VCaP (cell line): Measurements from ENCODE around the gene FAM184B.
"Not testable (repeated sequence)": the region's sequence is repeated elsewhere in the genome, so short reads cannot be mapped to it uniquely, and the experiment has no call there.

Experiments used
- H3K27ac ChIP-seq: fragments of 450-650 bp; 2 replicates; pipeline ENCODE4 v1.5.1; 2017
- TF ChIP-seq, protein P1 (sequence below): fragments of 450-650 bp; conservative IDR thresholded peaks from 2 replicates; pipeline ENCODE4 v1.5.1; 2017; ENCODE audit warnings: mild to moderate bottlenecking, moderate library complexity

FAM184B gene

DNA sequence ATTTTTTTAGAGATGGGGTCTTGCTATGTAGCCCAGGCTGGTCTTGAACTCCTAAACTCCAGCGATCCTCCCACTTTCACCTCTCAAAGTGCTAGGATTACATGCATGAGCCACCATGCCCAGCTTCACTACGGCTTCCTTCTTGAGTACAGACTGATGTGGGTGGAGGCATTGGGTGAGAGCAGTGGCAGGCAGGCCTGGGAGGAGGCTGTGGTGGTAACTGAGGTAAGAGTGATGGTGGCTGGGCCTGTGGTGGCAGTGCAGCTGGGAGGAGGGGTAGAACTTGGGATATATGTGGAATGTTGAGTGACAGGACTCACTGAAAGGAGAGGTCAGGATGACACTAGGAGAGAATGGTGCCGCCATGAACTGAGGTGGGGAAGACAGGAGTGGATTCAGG lies 86.1 kb downstream of the FAM184B start:
- TF ChIP-seq, protein P1, sequence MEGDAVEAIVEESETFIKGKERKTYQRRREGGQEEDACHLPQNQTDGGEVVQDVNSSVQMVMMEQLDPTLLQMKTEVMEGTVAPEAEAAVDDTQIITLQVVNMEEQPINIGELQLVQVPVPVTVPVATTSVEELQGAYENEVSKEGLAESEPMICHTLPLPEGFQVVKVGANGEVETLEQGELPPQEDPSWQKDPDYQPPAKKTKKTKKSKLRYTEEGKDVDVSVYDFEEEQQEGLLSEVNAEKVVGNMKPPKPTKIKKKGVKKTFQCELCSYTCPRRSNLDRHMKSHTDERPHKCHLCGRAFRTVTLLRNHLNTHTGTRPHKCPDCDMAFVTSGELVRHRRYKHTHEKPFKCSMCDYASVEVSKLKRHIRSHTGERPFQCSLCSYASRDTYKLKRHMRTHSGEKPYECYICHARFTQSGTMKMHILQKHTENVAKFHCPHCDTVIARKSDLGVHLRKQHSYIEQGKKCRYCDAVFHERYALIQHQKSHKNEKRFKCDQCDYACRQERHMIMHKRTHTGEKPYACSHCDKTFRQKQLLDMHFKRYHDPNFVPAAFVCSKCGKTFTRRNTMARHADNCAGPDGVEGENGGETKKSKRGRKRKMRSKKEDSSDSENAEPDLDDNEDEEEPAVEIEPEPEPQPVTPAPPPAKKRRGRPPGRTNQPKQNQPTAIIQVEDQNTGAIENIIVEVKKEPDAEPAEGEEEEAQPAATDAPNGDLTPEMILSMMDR = no peak
- no peak overlapping the region for H3K27ac ChIP-seq

DNA sequence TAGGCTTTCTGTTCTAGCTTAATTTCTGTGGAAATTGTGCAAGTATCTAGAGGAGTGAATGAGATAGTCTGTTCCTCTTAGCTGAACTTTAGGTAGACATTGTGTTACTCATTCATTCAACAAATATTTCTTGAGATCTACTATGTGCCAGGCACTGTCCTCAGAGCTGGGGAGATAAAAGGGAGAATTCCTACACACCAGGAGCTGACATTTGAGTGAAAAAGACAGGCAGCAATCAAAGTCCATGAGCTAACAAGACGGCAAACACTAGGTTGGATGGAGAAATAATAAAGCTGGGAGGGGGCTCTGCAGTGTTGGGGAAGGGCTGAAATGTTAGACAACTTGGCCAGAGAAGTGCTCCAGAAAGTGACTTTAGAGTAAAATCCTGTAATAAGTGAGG lies 86.9 kb downstream of the FAM184B start:
- TF ChIP-seq, protein P1 = no peak
- H3K27ac ChIP-seq = no peak overlapping the region

DNA sequence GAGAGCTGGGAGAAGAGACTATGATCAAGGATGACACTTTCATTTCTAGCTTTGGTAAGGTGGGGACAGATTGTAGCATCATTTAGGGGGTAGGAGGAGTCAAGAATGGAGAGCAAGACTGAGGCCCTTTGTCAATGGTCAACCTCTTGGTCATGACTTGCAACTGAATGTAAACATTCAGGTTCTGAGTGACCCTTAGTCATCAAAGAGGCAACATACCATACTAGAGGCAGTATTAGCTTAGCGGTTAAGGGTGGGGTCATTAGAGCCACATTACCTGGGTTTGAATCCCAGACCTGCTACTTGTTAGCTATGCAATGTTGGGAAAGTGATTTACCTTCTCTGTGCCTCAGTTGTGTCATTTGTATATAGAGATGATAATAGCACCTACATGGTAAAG lies 90.5 kb downstream of the FAM184B start:
- H3K27ac ChIP-seq = no peak overlapping the region
- TF ChIP-seq, protein P1 = no peak

DNA sequence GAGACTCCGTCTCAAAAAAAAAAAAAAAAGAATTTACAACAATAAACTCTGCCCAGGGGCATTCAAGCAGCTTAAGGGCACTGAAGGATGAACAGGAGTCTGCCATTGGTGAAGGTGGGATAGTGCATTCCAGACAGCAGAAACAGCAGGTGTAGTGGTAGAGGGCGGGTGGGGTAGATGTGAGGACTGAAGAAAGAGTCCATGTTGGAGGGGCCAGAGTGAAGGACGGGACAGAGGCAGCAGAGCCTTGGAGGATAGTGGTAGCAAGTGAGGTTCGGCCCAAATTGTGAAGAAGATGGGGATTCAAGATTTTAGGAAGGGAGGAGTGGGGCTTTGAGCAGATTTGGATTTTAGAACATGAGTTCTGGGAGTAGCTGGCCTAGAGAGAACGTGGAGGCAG lies 91.3 kb downstream of the FAM184B start:
- TF ChIP-seq, protein P1 = no peak
- H3K27ac ChIP-seq = no peak overlapping the region

DNA sequence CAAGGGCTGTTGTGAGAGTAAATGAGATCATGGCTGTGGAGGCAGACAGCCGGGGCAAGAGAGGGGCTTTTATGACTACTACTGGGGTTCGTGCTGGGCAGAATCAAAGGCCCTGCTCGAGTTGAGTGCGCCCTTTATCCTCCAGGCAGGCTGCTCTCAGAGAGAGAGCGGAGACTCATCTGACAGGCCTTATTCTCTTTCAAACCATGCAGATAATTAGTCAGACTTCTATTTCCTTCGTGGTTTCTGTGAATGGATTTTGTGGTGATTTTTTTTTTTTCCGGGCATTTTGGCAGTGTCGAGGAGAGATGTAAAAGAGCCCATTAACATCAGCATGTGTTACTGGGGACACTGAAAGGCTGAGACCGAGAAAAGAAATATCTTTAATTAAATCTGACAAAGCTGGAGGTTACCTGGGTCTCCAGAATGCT lies 93.4 kb downstream of the FAM184B start:
- TF ChIP-seq, protein P1 = no peak
- H3K27ac ChIP-seq = no peak overlapping the region

DNA sequence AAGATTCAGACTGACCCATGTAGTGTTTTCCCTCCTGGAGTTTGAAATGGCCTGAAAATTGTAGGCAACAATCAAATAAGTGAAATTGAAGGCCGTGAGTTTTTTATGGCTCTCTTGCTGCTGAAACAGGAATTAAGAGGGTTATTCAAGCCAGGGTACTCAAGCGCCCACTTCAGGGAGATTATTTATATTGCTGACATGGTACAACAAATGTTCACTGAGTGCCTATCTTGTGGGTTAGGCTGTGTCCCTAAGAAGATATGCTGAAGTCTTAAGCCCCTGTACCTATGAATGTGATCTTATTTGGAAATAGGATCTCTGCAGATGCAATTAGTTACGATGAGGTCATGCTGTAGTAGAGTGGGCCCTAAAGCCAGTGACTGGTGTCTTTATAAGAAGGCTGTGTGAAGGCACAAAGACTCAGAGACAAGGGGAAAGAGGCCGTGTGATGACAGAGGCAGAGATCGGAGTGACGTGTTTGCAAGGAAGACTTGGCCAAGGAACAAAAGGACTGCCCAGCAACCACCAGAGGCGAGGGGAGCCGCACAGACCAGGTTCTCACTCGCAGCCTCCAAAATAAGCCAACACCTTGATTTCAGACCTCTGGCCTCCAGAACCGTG lies 94.1 kb downstream of the FAM184B start:
- TF ChIP-seq, protein P1 = no peak
- no peak overlapping the region for H3K27ac ChIP-seq

DNA sequence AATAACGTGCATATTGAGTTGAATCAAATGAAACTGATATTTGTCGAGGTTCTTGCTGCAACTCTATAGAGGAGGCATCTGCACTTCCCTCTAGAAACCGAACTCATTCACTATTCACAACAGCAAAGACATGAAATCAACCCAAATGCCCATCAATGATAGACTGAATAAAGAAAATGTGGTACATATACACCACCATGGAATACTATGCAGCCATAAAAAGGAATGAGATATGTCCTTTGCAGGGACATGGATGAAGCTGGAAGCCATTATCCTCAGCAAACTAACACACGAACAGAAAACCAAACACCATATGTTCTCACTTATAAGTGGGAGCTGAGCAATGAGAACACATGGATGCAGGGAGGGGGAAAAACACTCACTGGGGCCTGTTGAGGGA lies 96.8 kb downstream of the FAM184B start:
- H3K27ac ChIP-seq = not testable (repeated sequence)

DNA sequence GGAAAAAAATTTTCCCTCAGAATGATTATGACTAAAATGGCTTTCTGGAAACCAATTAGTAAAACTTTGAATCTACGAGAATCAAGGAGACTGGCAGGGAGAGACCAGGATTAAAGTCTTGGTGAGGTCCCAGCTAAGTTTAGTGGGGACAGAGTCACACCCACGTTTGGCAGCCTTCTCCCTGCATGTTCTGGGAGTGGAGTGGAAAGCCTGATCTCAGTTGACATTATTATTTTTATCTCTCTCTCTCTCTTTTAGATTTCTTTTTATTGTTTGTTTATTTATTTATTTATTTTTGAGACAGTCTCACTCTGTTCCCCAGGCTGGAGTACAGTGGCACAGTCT lies 99.2 kb downstream of the FAM184B start:
- no peak overlapping the region for H3K27ac ChIP-seq
- TF ChIP-seq, protein P1 = no peak
